HL-60/S4 treated with phorbol 12-myristate 13-acetate at 8.2 ng/mL for 4 days and 3 days (cell line): ENCODE measurements around the gene NME7.

Experiments used
- in situ Hi-C: fragments of 300-500 bp; cut with MboI; formaldehyde crosslinking; loops from 2 replicates; pipeline ENCODE4 v1.15.0; 2022; ENCODE audit warnings: low sequenced_read_pairs

The NME7 gene

GRCh38 chr1:169091480-169091941, 276.1 kb downstream of the NME7 start:
- in situ Hi-C loops, result no loop called here

GRCh38 chr1:169090900-169091311, 276.7 kb downstream of the NME7 start:
- in situ Hi-C loops, result no loop called here

GRCh38 chr1:169090308-169090899, 277.2 kb downstream of the NME7 start:
- in situ Hi-C loops, result no loop called here

- in situ Hi-C loops, result no loop called here
Measured at GRCh38 chr1:169089776-169090175, 277.8 kb downstream of the NME7 start.

GRCh38 chr1:169087876-169088275, 279.7 kb downstream of the NME7 start:
- in situ Hi-C loops, result no loop called here

- in situ Hi-C loops, result no loop called here
Measured at GRCh38 chr1:169086603-169087455, 280.8 kb downstream of the NME7 start.

- in situ Hi-C loops, result no loop called here
Measured at GRCh38 chr1:169085911-169086310, 281.7 kb downstream of the NME7 start.
